Liver (tissue), 9 donors: ENCODE data around the gene MIDN. TPM values are rescaled to one million over a fixed set of nuclear protein-coding genes. Genes with fewer than 3 reads are reported as not detected.
A peak's percentile ranks its signal among the peaks of the same experiment; 100 is the strongest.

Experiments used
- DNase-seq: peaks from one replicate; pipeline ENCODE4 v3.0.0-alpha.2; 2017; ENCODE audit warnings: low spot score
- H3K27ac ChIP-seq, 2 donors: one replicate each; pipeline ENCODE4 v1.7.0; 2013; ENCODE audit warnings: inconsistent platforms in 2 of 2, low read length in 2 of 2, control low read depth in 1 of 2, low read depth in 1 of 2, mild to moderate bottlenecking in 1 of 2
- H3K27me3 ChIP-seq, 4 donors: one replicate each; pipeline versions ENCODE4 v1.6.1 to v1.7.0; 2013; ENCODE audit warnings: low read length in 3 of 4, inconsistent platforms in 1 of 4, mild to moderate bottlenecking in 1 of 4, moderate library complexity in 1 of 4; ENCODE audit not compliant: control insufficient read depth in 4 of 4, insufficient read depth in 4 of 4
- H3K36me3 ChIP-seq, 4 donors: one replicate each; pipeline versions ENCODE4 v1.6.1 to v1.7.0; 2013; ENCODE audit warnings: low read length in 3 of 4, mild to moderate bottlenecking in 3 of 4, low read depth in 1 of 4, moderate library complexity in 1 of 4; ENCODE audit not compliant: control insufficient read depth in 4 of 4, insufficient read depth in 3 of 4
- H3K4me1 ChIP-seq, 4 donors: one replicate each; pipeline versions ENCODE4 v1.6.1 to v1.7.0; 2013; ENCODE audit warnings: low read length in 3 of 4, mild to moderate bottlenecking in 3 of 4, moderate library complexity in 1 of 4; ENCODE audit not compliant: control insufficient read depth in 4 of 4, insufficient read depth in 4 of 4
- H3K4me3 ChIP-seq, 3 donors: one replicate each; pipeline versions ENCODE4 v1.6.1 to v1.7.0; 2013; ENCODE audit warnings: low read length in 3 of 3, control low read depth in 1 of 3, low read depth in 1 of 3, mild to moderate bottlenecking in 1 of 3
- H3K9ac ChIP-seq, 2 donors: one replicate each; pipeline ENCODE4 v1.7.0; 2013; ENCODE audit warnings: low read length in 2 of 2, mild to moderate bottlenecking in 2 of 2, moderate library complexity in 2 of 2, control low read depth in 1 of 2, low read depth in 1 of 2
- H3K9me3 ChIP-seq, 4 donors: one replicate each; pipeline versions ENCODE4 v1.6.1 to v1.7.0; 2013; ENCODE audit warnings: low read length in 3 of 4; ENCODE audit not compliant: control insufficient read depth in 4 of 4
- CTCF ChIP-seq: fragments of 150-350 bp; IDR thresholded peaks from 2 replicates; pipeline ENCODE4 v1.5.1; 2017; ENCODE audit warnings: improper control_type of control experiment, low read depth, low read length; ENCODE audit not compliant: missing input control
- EGR1 ChIP-seq, 2 donors: IDR thresholded peaks; 2 replicates each; pipeline ENCODE4 v1.6.1; 2016 to 2018; ENCODE audit warnings: antibody characterized with exemption in 2 of 2, low read depth in 2 of 2
- FOXA1 ChIP-seq: IDR thresholded peaks from 2 replicates; pipeline ENCODE4 v1.6.1; 2016; ENCODE audit warnings: antibody characterized with exemption
- FOXA2 ChIP-seq: IDR thresholded peaks from 2 replicates; pipeline ENCODE4 v1.6.1; 2016; ENCODE audit warnings: antibody characterized with exemption
- GABPA ChIP-seq, 2 donors: IDR thresholded peaks in 1 of 2; conservative IDR thresholded peaks in 1 of 2; 2 replicates each; pipeline ENCODE4 v1.6.1; 2016; ENCODE audit warnings: antibody characterized with exemption in 2 of 2, mild to moderate bottlenecking in 1 of 2, moderate library complexity in 1 of 2
- HNF4A ChIP-seq, 2 donors: conservative IDR thresholded peaks; 2 replicates each; pipeline ENCODE4 v1.6.1; 2016; ENCODE audit warnings: antibody characterized with exemption in 2 of 2, mild to moderate bottlenecking in 2 of 2
- NR2F2 ChIP-seq: IDR thresholded peaks from 2 replicates; pipeline ENCODE4 v1.6.1; 2016; ENCODE audit warnings: antibody characterized with exemption
- RAD21 ChIP-seq, 2 donors: IDR thresholded peaks; 2 replicates each; pipeline ENCODE4 v1.6.1; 2016; ENCODE audit warnings: antibody characterized with exemption in 2 of 2, mild to moderate bottlenecking in 2 of 2
- REST ChIP-seq: IDR thresholded peaks from 2 replicates; pipeline ENCODE4 v1.6.1; 2016; ENCODE audit warnings: antibody characterized with exemption, mild to moderate bottlenecking
- RXRA ChIP-seq, 2 donors: IDR thresholded peaks; 2 replicates each; pipeline ENCODE4 v1.6.1; 2017 to 2018; ENCODE audit warnings: antibody characterized with exemption in 2 of 2, mild to moderate bottlenecking in 1 of 2
- SP1 ChIP-seq: IDR thresholded peaks from 2 replicates; pipeline ENCODE4 v1.6.1; 2018; ENCODE audit warnings: antibody characterized with exemption, mild to moderate bottlenecking
- TAF1 ChIP-seq: conservative IDR thresholded peaks from 2 replicates; pipeline ENCODE4 v1.6.1; 2016; ENCODE audit warnings: antibody characterized with exemption, mild to moderate bottlenecking
- YY1 ChIP-seq: IDR thresholded peaks from 2 replicates; pipeline ENCODE4 v1.6.1; 2016; ENCODE audit warnings: antibody characterized with exemption, mild to moderate bottlenecking
- ZBTB33 ChIP-seq: IDR thresholded peaks from 2 replicates; pipeline ENCODE4 v1.6.1; 2016; ENCODE audit warnings: antibody characterized with exemption
- WGBS: extraction: QIAGEN DNeasy Blood & Tissue Kit; methylation state at CpG from one replicate; pipeline ENCODE4 v1.1.7; 2013; 5-methylcytosine and 5-hydroxymethylcytosine counted together
- polyA plus RNA-seq, 2 donors: library from polyadenylated mRNA; stranded (reverse) in 1 of 2; unstranded in 1 of 2; fragments of 200-250 nt in 1 of 2; fragments of >200 nt in 1 of 2; fragmentation: Nextera tagmentation in 1 of 2; extraction: Ambion mirVana in 1 of 2; gene quantifications; one replicate each; pipeline versions ENCODE4 v1.2.1 to v1.2.3, GENCODE V29; 2013 to 2015
- total RNA-seq, 2 donors: library from RNA; depleted of rRNA; stranded (reverse); fragments of >200 nt; gene quantifications; one replicate each; pipeline ENCODE4 v1.2.3, GENCODE V29; 2014
- TF ChIP-seq, protein P1 (sequence below): IDR thresholded peaks from 2 replicates; pipeline ENCODE4 v1.6.1; 2016; ENCODE audit warnings: antibody characterized with exemption
- donor health status: healthy.
- donor health status: healthy.
- donor health status: healthy.
- donor health status: healthy.
- donor health status: healthy.

MIDN gene
- total and polyA plus RNA-seq, 4 donors: 2.9 to 22.9 (median 11.8) TPM

DNA sequence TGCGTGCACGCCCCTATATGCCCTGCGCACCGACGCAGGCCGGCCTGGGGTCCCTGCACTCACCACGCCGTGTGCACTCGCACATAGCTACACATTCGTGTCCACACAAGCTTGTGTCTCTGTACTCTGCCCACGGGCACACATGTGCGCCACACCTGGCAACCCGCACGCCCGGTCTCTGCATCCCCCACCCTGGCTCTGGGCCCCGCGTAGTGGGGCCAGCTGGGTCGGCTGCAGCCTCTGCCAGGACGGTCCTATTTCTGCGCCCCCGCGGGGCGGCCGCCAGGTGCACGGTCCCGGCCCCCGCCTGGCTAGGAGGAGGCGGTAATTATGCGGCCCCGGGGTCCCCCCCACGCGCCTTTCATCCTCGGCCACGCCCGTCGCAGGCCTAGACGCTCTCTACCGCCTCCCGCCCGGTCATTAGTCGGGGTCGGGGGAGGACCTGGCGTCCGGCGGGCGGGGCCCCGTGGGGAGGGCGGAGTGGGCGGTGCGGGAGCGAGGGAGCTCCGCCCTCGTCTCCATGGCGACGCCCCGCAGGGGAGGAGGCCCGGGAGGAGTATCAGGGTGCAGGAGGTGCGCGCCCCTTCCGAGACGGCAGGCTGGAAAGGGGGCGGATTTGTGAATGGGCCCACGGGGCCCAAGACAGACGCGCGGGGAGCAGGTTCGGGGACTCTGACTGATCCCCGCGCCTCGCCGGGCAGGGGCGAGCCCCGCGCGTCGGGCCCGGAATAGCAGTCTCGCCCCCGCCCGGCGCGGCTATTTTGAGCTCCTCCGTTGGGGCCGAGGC lies 17.9 kb downstream of the MIDN start:
- Histone ChIP-seq H3K27ac (peak overlapping the region; percentile 73 to 80), H3K36me3 (peaks cover 0 to 3% (median 2%) of the 10 kb centered on the region in 4 donors), H3K27me3 (no peaks in the 10 kb centered on the region), H3K9me3 (no peaks in the 10 kb centered on the region), H3K9ac (peak overlapping the region in 1 of 2 donors; percentile 21), H3K4me3 (peak overlapping the region in 1 of 3 donors; percentile 55), H3K4me1 (peaks cover 40 to 69% (median 54%) of the 10 kb centered on the region in 4 donors)
- WGBS: 5% methylated on average over 84 of the region's 84 CpGs
- peak; percentile 93 for DNase-seq
- peak; percentile 37 for TF ChIP-seq SP1
- TF ChIP-seq RAD21 (IDR thresholded peaks at IDR 0.05): no peak
- no peak for TF ChIP-seq YY1
- TF ChIP-seq FOXA1: no peak
- no peak for TF ChIP-seq EGR1 (IDR thresholded peaks at IDR 0.05; ENCODE audit: low read depth in 2 of 2)
- TF ChIP-seq FOXA2: no peak
- TF ChIP-seq HNF4A (conservative IDR thresholded peaks at IDR 0.05): no peak
- TF ChIP-seq NR2F2: no peak
- no peak for TF ChIP-seq CTCF
- no peak for TF ChIP-seq REST
- TF ChIP-seq RXRA (IDR thresholded peaks at IDR 0.05): peak in 1 of 2 donors; percentile 18
- TF ChIP-seq TAF1: no peak
- TF ChIP-seq, protein P1, sequence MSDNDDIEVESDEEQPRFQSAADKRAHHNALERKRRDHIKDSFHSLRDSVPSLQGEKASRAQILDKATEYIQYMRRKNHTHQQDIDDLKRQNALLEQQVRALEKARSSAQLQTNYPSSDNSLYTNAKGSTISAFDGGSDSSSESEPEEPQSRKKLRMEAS: no peak
- TF ChIP-seq GABPA (IDR thresholded peaks at IDR 0.05 in 1 of 2, conservative IDR thresholded peaks at IDR 0.05 in 1 of 2): no peak
- no peak for TF ChIP-seq ZBTB33
